Stimulated activated naive CD8-positive, alpha-beta T cell treated with anti-CD3 and anti-CD28 coated beads, Interleukin-15, Interleukin-2, amounts not matched to agents 100 ng/mL and 50 ng/mL, for 24 hours (primary cell): ENCODE measurements around the gene HAAO.
"Not testable (repeated sequence)": the region's sequence is repeated elsewhere in the genome, so short reads cannot be mapped to it uniquely, and the experiment has no call there.

Source experiments
- H3K27ac Mint-ChIP-seq: one replicate; pipeline ENCODE4 v1.8.0; 2021; ENCODE audit warnings: mild to moderate bottlenecking, mixed read lengths
- H3K27me3 Mint-ChIP-seq: one replicate; pipeline ENCODE4 v1.8.0; 2021; ENCODE audit warnings: mixed read lengths
- H3K36me3 Mint-ChIP-seq: one replicate; pipeline ENCODE4 v1.8.0; 2021; ENCODE audit warnings: low read depth, mixed read lengths
- H3K4me1 Mint-ChIP-seq: one replicate; pipeline ENCODE4 v1.8.0; 2021; ENCODE audit warnings: low read depth, mixed read lengths
- H3K4me3 Mint-ChIP-seq: one replicate; pipeline ENCODE4 v1.8.0; 2021; ENCODE audit warnings: mild to moderate bottlenecking, mixed read lengths
- H3K9me3 Mint-ChIP-seq: one replicate; pipeline ENCODE4 v1.8.0; 2021; ENCODE audit warnings: mixed read lengths

The HAAO gene

DNA sequence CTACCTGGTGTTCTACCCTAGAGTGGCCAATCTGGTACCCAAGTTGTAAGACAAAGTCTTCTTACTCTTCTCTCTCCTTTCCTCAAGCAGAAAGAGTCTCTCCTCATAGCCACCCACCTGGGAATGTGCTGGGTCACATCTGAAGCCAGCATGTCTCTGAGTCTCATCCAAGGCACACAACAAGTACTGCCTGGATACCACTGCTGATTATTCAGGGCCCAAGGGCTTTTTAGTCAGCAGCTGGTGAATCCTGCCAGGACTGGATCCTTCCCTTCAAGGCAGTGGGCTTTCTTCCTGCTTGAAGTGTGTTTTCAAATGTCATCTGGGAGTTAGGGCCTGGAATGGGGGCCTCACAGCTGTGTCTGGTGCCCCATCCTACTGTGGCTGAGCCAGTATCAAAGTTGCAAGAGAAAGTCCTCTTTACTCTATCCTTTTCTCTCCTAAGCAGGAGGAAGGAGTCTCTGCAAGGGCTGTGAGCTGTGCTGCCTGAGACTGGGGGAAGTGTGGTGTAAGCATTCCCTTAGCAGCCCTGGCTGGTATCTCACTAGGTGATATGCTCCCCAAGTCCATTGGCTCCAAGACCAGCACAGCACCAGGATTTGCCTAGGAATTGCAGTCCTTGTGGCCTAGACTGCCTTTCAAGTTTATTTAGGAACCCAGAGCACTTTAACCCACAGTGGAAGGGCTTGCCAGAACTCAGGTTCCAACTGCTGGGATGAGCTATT lies 55.6 kb downstream of the HAAO start:
- Mint-ChIP-seq H3K27ac (no peak overlapping the region), H3K36me3 (peaks cover 62% of the 10 kb centered on the region), H3K4me1 (no peaks in the 10 kb centered on the region), H3K27me3 (no peaks in the 10 kb centered on the region), H3K4me3 (no peak overlapping the region), H3K9me3 (peaks cover 22% of the 10 kb centered on the region)

- H3K4me3 Mint-ChIP-seq = no peak overlapping the region
- H3K27me3 Mint-ChIP-seq = no peaks in the 10 kb centered on the region
- H3K9me3 Mint-ChIP-seq = peaks cover 31% of the 10 kb centered on the region
- peaks cover 81% of the 10 kb centered on the region for H3K36me3 Mint-ChIP-seq
- H3K4me1 Mint-ChIP-seq = no peaks in the 10 kb centered on the region
- no peak overlapping the region for H3K27ac Mint-ChIP-seq
These were observed 58.5 kb downstream of the HAAO start for GRCh38 chr2:42733852-42734251.

GRCh38 chr2:42731316-42731715 lies 61.1 kb downstream of the HAAO start:
- not testable (repeated sequence) for H3K27ac Mint-ChIP-seq, H3K27me3 Mint-ChIP-seq, H3K4me3 Mint-ChIP-seq, H3K4me1 Mint-ChIP-seq
- H3K36me3 Mint-ChIP-seq = peaks cover 71% of the 10 kb centered on the region
- H3K9me3 Mint-ChIP-seq = peaks cover 31% of the 10 kb centered on the region

DNA sequence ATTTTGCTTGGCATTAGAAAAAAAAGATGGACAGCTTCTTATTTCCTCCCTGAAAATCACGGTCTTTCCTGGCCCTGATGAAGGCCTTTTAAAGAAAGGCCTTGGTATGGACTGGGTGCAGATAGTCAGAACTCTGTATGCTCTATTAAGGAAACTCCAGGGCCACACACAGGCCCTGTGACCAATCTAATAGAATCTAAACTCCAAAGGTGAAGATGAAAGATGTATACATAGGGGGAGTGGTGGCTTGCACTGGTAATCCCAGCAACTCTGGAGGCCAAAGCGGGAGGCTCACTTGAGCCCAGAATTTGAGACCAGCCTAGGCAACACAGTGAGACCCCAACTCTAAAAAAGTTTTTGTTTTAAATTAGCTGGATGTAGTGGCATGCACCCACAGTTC lies 65.7 kb downstream of the HAAO start:
- Mint-ChIP-seq H3K4me3 (no peak overlapping the region), H3K27me3 (no peaks in the 10 kb centered on the region), H3K27ac (no peak overlapping the region), H3K9me3 (peaks cover 9% of the 10 kb centered on the region), H3K4me1 (peaks cover 10% of the 10 kb centered on the region), H3K36me3 (peaks cover 29% of the 10 kb centered on the region)

GRCh38 chr2:42725657-42726056 lies 66.7 kb downstream of the HAAO start:
- Mint-ChIP-seq H3K36me3 (peaks cover 18% of the 10 kb centered on the region), H3K27ac (no peak overlapping the region), H3K4me3 (no peak overlapping the region), H3K9me3 (peaks cover 9% of the 10 kb centered on the region), H3K4me1 (peaks cover 10% of the 10 kb centered on the region), H3K27me3 (no peaks in the 10 kb centered on the region)

DNA sequence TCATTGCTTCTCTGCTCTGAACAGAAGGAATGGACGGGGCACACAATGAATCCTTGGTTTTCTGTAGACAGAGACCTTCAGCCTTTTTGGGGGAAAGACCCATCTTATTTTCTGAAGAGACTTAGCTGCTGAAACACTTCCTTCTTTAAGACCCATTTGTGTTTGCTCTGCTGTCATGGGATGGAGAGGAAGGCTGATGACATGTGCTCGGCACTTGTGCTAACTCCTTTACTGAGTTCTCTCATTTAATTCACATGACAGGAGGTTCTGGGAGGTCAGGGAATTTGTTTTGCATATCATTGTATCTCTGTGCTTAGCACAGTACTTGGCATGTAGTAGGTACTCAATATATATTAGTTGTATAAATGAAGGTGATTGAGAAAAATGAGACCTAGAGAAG lies 67.5 kb downstream of the HAAO start:
- Mint-ChIP-seq H3K36me3 (peaks cover 11% of the 10 kb centered on the region), H3K4me3 (no peak overlapping the region), H3K9me3 (peaks cover 4% of the 10 kb centered on the region), H3K27me3 (no peaks in the 10 kb centered on the region), H3K4me1 (peaks cover 10% of the 10 kb centered on the region), H3K27ac (no peak overlapping the region)

GRCh38 chr2:42723465-42723864 lies 68.9 kb downstream of the HAAO start:
- no peak overlapping the region for H3K27ac Mint-ChIP-seq

DNA sequence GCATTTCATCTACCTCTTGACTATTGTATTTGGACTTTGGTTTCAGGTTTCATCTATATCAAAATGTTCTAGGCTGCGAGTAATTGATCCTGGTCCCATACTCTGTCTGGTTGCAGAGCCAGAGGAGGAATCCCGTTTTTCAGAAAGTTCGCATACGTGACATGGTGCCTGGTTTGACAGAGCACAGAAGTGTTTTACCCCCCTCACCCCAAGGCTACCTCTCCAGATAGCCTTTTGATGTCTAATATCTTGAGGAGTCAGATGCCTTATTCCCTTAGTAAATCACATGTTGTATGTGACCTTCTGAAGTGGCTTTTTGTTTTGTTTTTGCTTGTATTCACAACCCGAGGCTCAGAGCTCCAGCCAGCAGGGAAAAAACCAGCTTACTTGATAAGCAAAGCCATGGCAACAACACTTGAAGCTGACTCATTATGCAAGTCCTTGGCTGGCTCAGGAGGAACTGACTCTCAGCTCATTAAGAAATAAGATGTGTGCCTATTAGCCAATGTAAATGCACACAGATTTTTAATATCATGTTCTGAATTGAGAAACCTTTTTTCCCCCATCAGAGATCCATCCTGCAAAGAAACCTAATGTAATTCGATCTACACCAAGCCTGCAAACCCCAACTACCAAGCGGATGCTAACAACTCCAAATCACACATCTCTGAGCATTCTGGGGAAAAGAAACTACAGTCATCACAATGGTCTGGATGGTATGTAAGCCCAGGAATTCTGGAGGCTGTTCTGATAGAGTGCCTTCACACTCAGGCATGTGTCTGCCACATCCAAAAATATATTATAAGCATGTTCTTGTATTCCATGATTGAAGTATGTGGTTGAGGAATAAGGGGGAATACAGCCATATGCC lies 69.8 kb downstream of the HAAO start:
- H3K4me1 Mint-ChIP-seq = peaks cover 10% of the 10 kb centered on the region
- H3K27me3 Mint-ChIP-seq = no peaks in the 10 kb centered on the region
- no peaks in the 10 kb centered on the region for H3K36me3 Mint-ChIP-seq
- no peak overlapping the region for H3K27ac Mint-ChIP-seq
- H3K4me3 Mint-ChIP-seq = no peak overlapping the region
- H3K9me3 Mint-ChIP-seq = no peaks in the 10 kb centered on the region

More at GRCh38 chr2:42723465-42723864, 68.9 kb downstream of the HAAO start:
- Mint-ChIP-seq H3K4me3 (no peak overlapping the region), H3K27me3 (no peaks in the 10 kb centered on the region), H3K4me1 (peaks cover 10% of the 10 kb centered on the region), H3K36me3 (peaks cover 5% of the 10 kb centered on the region), H3K9me3 (no peaks in the 10 kb centered on the region)

DNA sequence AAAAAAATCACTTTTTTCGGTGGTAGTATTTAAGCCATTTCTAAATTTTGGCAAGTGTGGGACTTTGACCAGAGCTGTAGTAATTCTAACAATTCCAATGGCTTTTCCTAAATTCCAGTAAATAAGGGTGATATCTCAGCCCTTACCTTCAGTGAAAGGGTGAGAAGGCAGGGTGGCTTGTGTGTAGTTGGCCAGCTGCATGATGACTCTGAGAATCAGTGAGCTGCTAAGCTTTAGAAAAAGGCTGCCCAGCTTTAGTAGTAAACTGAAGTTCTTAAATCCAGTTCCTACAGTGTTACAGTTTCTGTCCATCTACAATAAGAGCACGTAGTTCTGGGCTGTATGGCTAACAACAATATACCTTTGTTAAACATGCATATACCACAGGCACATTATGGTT lies 70.5 kb downstream of the HAAO start:
- no peaks in the 10 kb centered on the region for H3K27me3 Mint-ChIP-seq
- H3K4me1 Mint-ChIP-seq = peaks cover 10% of the 10 kb centered on the region
- no peak overlapping the region for H3K27ac Mint-ChIP-seq
- H3K4me3 Mint-ChIP-seq = no peak overlapping the region
- no peaks in the 10 kb centered on the region for H3K9me3 Mint-ChIP-seq
- no peaks in the 10 kb centered on the region for H3K36me3 Mint-ChIP-seq
